RWPE1 (cell line): Measurements from ENCODE around the gene SH2D3A.
A peak's percentile ranks its signal among the peaks of the same experiment; 100 is the strongest.
"Not testable (repeated sequence)": the region's sequence is repeated elsewhere in the genome, so short reads cannot be mapped to it uniquely, and the experiment has no call there.

ENCODE experiments used
- CTCF ChIA-PET: fragments of 350-600 bp; sonication (Branson Sonifier 250); formaldehyde crosslinking; extraction: SDS; loops from one replicate; lab custom pipeline; 2021; lab: Yijun Ruan, JAX
- POLR2A ChIA-PET: fragments of 400-600 bp; formaldehyde crosslinking; extraction: SDS; loops from one replicate; lab custom pipeline; 2020; ENCODE audit warnings: antibody characterized with exemption; ENCODE audit not compliant: low non-redundant PET; lab: Yijun Ruan, JAX
- DNase-seq: peaks from one replicate; pipeline ENCODE4 v3.0.0; 2012; ENCODE audit warnings: low spot score
- H3K27ac ChIP-seq: fragments of 450-650 bp; 2 replicates; pipeline ENCODE4 v1.5.1; 2017
- CTCF ChIP-seq: fragments of 450-650 bp; conservative IDR thresholded peaks from 2 replicates; pipeline ENCODE4 v1.5.1; 2017; ENCODE audit warnings: low read depth, mild to moderate bottlenecking

SH2D3A gene

DNA sequence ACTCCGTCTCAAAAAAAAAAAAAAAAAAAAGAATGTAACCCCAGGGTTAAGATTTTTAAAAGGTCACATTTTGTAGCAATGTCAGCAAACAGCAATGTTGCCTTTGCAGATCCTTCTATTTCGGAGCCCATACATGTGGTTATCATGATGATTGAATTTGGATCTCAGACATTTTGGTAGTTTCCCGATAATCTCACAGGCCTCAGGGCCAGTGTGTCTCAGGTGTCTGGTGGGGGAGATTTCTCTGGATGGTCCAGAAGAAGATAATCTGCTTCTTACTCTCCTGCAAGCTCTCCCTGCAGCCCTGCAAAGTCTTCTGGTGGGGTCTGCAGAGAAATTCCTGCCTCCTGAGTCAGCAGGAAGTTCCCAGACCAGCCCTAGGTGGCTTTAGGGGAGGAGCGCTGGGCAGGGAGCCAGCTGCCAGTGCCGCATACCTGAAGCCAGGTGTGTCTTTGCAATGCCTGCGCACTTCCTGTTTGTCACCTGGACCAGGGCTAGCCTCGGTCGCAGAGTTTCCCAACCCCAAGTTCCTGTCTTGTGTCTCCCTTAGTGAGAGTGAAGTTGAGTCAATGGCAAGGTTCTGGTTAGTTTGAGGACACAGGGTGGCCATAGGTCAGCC lies 1.4 kb downstream of the SH2D3A start:
- TF ChIP-seq CTCF: no peak
- peak overlapping the region; percentile 83 for H3K27ac ChIP-seq
- ChIA-PET POLR2A (no interaction called here), CTCF (no interaction called here)
- DNase-seq: peak; percentile 92

DNA sequence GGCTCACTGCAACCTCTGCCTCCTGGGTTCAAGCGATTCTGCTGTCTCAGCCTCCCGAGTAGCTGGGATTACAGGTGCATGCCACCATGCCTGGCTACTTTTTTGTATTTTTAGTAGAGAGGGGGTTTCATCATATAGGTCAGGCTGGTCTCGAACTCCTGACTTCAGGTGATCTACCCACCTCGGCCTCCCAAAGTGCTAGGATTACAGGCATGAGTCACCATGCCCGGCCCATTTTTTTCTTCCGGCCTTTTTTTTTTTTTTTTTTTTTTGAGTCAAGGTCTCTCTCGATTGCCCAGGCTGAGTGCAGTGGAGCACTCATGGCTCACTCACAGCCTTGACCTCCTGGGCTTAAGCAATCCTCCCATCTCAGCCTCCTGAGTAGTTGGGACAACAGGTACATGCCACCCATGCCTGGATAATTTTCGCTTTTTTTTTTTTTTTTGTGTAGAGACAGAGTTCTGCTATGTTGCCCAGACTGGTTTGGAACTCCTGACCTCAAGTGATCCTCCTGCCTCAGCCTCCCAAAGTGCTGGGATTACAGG lies 4.9 kb downstream of the SH2D3A start:
- ChIA-PET CTCF (interaction anchor here (0.6 kb wide), 1 partner anchor 101 kb away, joined by 3 read pairs; no protein-coding TSS in a partner anchor), POLR2A (interaction anchor here (1.0 kb wide), 1 partner anchor 23 kb away, joined by 10 read pairs; no protein-coding TSS in a partner anchor)
- H3K27ac ChIP-seq, DNase-seq: not testable (repeated sequence)

GRCh38 chr19:6761053-6761676 lies 6.1 kb downstream of the SH2D3A start:
- POLR2A ChIA-PET: interaction anchor here (0.5 to 1.0 kb wide), 3 partner anchors 22 to 360 kb away, joined by 3 to 10 read pairs (median 6); no protein-coding TSS in a partner anchor
- no peak overlapping the region for H3K27ac ChIP-seq
- TF ChIP-seq CTCF: no peak
- CTCF ChIA-PET: no interaction called here
- peak; percentile 51 for DNase-seq

GRCh38 chr19:6760606-6761005 lies 6.6 kb downstream of the SH2D3A start:
- H3K27ac ChIP-seq: peak overlapping the region; percentile 21; the same call in 1 of the 2 replicates
- POLR2A ChIA-PET: interaction anchor here (0.7 kb wide), 1 partner anchor 97 kb away, joined by 3 read pairs; no protein-coding TSS in a partner anchor
- no peak for TF ChIP-seq CTCF
- DNase-seq: no peak
- CTCF ChIA-PET: no interaction called here

DNA sequence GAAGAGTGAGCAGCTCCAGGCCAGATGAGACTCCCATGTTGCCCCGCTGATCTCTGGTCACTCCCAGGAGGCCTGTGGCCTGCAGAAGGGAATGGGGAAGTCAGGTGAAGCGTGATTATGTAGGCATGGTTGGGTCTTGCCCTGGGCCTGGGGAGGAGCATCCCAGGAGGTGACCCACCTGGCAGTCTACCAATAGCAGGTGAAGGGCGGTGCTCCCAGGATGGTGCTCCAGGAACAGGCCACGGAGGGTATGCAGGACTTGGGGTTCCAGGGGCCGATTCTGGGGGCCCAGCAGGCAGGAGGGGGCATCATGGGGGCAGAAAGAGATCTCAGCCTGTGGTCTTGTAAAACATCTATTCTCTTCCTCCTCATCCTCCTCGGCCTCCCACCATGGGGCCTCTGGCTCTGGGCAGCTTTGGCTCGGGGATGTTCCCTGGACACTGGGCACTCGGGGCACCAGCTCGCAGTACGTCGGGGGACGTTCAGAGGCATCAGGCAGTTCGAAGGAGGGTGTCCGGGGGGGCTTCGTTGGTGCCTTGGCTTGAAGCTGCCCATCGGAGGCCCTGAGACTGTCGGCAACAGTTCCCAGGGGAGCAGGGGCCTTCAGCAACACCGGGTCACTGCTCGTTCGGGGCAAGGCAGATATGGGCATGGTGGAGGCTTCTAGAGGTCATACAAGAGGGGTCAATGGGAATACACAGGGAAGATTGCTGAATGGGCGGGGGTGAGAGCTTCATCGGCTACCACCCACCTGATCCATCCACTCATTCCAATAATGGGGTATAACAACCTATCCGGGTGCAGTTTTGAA lies 12.4 kb downstream of the SH2D3A start:
- TF ChIP-seq CTCF: no peak
- DNase-seq: no peak
- ChIA-PET POLR2A (no interaction called here), CTCF (no interaction called here)
- peak overlapping the region; percentile 12 for H3K27ac ChIP-seq

DNA sequence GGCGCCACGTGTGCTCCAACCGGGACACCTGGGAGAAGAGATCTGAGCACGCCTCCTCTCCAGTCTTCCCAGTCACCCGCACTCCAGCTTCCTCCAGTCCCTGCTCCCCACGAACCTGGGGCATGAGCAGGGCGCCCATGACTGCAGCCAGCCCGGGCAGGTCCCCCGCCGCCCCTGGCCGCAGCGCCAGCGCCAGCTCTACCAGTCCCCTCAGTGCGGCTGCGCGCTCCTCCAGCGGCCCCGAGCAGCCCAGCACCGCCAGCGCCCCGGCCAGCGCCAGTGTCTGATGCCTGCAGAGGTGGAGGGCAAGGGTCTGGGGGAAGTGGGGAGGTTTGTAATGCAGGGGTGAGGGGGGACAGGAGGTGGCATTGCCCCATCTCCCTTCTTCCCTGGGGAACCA lies 13.1 kb downstream of the SH2D3A start:
- no peak for TF ChIP-seq CTCF
- no peak for DNase-seq
- POLR2A ChIA-PET: no interaction called here
- CTCF ChIA-PET: interaction anchor here (0.6 kb wide), 1 partner anchor 29 kb away, joined by 3 read pairs; no protein-coding TSS in a partner anchor
- H3K27ac ChIP-seq: peak overlapping the region; percentile 12
